GM12872 (cell line): ENCODE results near the gene PLEKHS1.

Experiments
- CTCF ChIP-seq: IDR thresholded peaks from 3 replicates; pipeline ENCODE4 v1.5.1; 2011; ENCODE audit warnings: low read depth, mild to moderate bottlenecking, low read length, moderate library complexity; ENCODE audit not compliant: insufficient read depth

Gene PLEKHS1

GRCh38 chr10:113823389-113823788 is 71.9 kb downstream of the PLEKHS1 start:
- TF ChIP-seq CTCF = no peak

- no peak for TF ChIP-seq CTCF
Observed at GRCh38 chr10:113825791-113826190, 74.3 kb downstream of the PLEKHS1 start.
